A673 (cell line): ENCODE measurements around the gene COX6A2. TPM values are rescaled to one million over a fixed set of nuclear protein-coding genes. Genes with fewer than 3 reads are reported as not detected.
"Not testable (repeated sequence)": the region's sequence is repeated elsewhere in the genome, so short reads cannot be mapped to it uniquely, and the experiment has no call there.

ENCODE experiments used
- BruUV-seq: library from RNA; stranded (reverse); fragments of 400-500 nt; replicated peaks from 2 replicates; lab custom pipeline; 2021; lab: Mats Ljungman, UMichigan
- CTCF ChIA-PET: fragments of 300-600 bp; sonication (Branson Sonifier 250); formaldehyde crosslinking; loops from one replicate; lab custom pipeline; 2022; ENCODE audit warnings: antibody characterized with exemption; lab: Charles Lee
- POLR2A ChIA-PET: fragments of 300-600 bp; sonication (Branson Sonifier 250); formaldehyde crosslinking; loops from one replicate; lab custom pipeline; 2022; ENCODE audit warnings: antibody characterized with exemption; ENCODE audit not compliant: low non-redundant PET; lab: Charles Lee
- DNase-seq: peaks from one replicate; pipeline ENCODE4 v3.0.0-alpha.2; 2015; ENCODE audit warnings: low spot score
- H3K27ac ChIP-seq: fragments of 200-600 bp; sonication (generic); 2 replicates; pipeline ENCODE4 v1.5.1; 2016; ENCODE audit warnings: mixed run types, low read depth, mild to moderate bottlenecking, mixed read lengths, antibody characterized with exemption, low read length; ENCODE audit not compliant: poor library complexity, severe bottlenecking
- H3K27me3 ChIP-seq: fragments of 200-600 bp; sonication (generic); replicated peaks from 2 replicates; pipeline ENCODE4 v1.6.1; 2017; ENCODE audit warnings: mixed run types, low read depth, mild to moderate bottlenecking, mixed read lengths, antibody characterized with exemption, low read length; ENCODE audit not compliant: insufficient read depth, poor library complexity
- H3K36me3 ChIP-seq: fragments of 200-600 bp; sonication (generic); 2 replicates; pipeline ENCODE4 v1.6.1; 2016; ENCODE audit warnings: mixed run types, mild to moderate bottlenecking, mixed read lengths, antibody characterized with exemption, low read length; ENCODE audit not compliant: insufficient read depth, poor library complexity, severe bottlenecking
- H3K4me1 ChIP-seq: fragments of 200-600 bp; sonication (generic); 2 replicates; pipeline ENCODE4 v1.6.1; 2017; ENCODE audit warnings: mixed run types, mild to moderate bottlenecking, mixed read lengths, antibody characterized with exemption, low read length; ENCODE audit not compliant: insufficient read depth, poor library complexity, severe bottlenecking
- H3K4me3 ChIP-seq: fragments of 200-600 bp; sonication (generic); 2 replicates; pipeline ENCODE4 v1.5.1; 2016; ENCODE audit warnings: low read depth, mixed run types, mild to moderate bottlenecking, mixed read lengths, low read length; ENCODE audit not compliant: poor library complexity, severe bottlenecking
- H3K9me3 ChIP-seq: fragments of 200-600 bp; sonication (generic); 2 replicates; pipeline ENCODE4 v1.6.1; 2016; ENCODE audit warnings: mixed run types, low read depth, mild to moderate bottlenecking, mixed read lengths, antibody characterized with exemption, low read length; ENCODE audit not compliant: poor library complexity, severe bottlenecking
- EZH2 ChIP-seq: fragments of 200-600 bp; sonication (generic); IDR thresholded peaks from 2 replicates; pipeline ENCODE4 v1.6.1; 2017; ENCODE audit warnings: borderline replicate concordance, low read depth, mild to moderate bottlenecking, mixed read lengths, antibody characterized with exemption, low read length; ENCODE audit not compliant: poor library complexity, severe bottlenecking
- intact Hi-C: fragments of 100-400 bp; cut with micrococcal nuclease; formaldehyde crosslinking; loops from one replicate; pipeline ENCODE4 v1.10.0; 2022; ENCODE audit not compliant: unreplicated experiment
- total RNA-seq: library from RNA; stranded (reverse); gene quantifications from 2 replicates; pipeline ENCODE4 v1.2.3, GENCODE V29; 2021
- TF ChIP-seq, protein P1 (sequence below): fragments of 300-800, 200-600 bp; sonication (generic); conservative IDR thresholded peaks from 2 replicates; pipeline ENCODE4 v1.5.1; 2017; ENCODE audit warnings: low read depth, mild to moderate bottlenecking, antibody characterized with exemption, low read length, moderate library complexity, mixed read lengths

COX6A2 gene
- total RNA-seq, 1 experiment from 2014 or later = not detected

DNA sequence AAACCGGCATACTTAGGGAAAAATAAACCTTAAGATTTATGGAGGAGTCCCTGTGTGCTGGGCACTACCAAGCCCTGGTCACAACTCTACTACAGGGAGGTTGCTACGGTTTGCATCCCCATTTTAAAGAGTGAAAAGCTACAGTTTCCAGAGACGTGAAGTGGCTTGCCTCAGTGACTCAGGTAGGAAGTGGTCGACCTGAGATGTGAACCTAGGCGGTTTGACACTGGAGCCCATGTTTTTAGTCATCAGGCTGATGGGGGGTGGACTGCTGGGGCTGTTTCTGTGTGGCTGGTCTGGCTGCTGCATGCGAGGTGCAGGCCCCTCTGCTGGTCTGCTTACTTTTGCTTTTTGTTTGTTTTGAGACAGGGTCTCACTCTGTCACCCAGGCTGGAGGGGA is 6.6 kb downstream of the COX6A2 start:
- DNase-seq = no peak
- H3K9me3 ChIP-seq = no peaks in the 10 kb centered on the region
- no peaks in the 10 kb centered on the region for H3K4me1 ChIP-seq
- H3K27ac ChIP-seq = no peak overlapping the region
- CTCF ChIA-PET = no interaction called here
- H3K4me3 ChIP-seq = no peak overlapping the region
- POLR2A ChIA-PET = no interaction called here
- no TSS peak for BruUV-seq
- H3K27me3 ChIP-seq = peaks cover 3% of the 10 kb centered on the region
- H3K36me3 ChIP-seq = no peaks in the 10 kb centered on the region
- no peak for TF ChIP-seq EZH2
- TF ChIP-seq, protein P1, sequence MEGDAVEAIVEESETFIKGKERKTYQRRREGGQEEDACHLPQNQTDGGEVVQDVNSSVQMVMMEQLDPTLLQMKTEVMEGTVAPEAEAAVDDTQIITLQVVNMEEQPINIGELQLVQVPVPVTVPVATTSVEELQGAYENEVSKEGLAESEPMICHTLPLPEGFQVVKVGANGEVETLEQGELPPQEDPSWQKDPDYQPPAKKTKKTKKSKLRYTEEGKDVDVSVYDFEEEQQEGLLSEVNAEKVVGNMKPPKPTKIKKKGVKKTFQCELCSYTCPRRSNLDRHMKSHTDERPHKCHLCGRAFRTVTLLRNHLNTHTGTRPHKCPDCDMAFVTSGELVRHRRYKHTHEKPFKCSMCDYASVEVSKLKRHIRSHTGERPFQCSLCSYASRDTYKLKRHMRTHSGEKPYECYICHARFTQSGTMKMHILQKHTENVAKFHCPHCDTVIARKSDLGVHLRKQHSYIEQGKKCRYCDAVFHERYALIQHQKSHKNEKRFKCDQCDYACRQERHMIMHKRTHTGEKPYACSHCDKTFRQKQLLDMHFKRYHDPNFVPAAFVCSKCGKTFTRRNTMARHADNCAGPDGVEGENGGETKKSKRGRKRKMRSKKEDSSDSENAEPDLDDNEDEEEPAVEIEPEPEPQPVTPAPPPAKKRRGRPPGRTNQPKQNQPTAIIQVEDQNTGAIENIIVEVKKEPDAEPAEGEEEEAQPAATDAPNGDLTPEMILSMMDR = no peak
- intact Hi-C loops = no loop called here

DNA sequence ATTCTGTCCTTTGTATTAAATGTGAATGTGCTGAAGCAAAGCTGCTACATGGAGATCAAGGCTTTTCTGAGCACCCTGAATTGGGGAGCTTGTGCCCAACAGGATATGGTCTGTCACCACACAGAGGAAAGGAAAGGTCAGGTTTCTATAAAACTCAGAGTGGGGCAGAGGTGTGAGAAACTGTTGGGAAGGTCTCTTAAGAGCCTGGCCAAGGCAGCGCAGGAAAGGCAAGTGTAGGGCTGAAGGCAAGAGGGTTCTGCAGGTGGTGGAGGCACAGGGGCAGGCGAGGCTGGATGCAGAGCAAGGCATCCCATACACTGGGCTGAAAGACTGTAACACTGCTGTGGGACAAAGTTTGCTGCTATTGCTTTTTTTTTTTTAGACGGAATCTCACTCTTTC is 8.1 kb downstream of the COX6A2 start:
- no TSS peak for BruUV-seq
- no peak for TF ChIP-seq EZH2
- TF ChIP-seq, protein P1 = no peak
- intact Hi-C loops = no loop called here
- no peak for DNase-seq
- H3K27me3 ChIP-seq = no peaks in the 10 kb centered on the region
- H3K27ac ChIP-seq = no peak overlapping the region
- H3K4me1 ChIP-seq = no peaks in the 10 kb centered on the region
- CTCF ChIA-PET = no interaction called here
- no peak overlapping the region for H3K4me3 ChIP-seq
- H3K9me3 ChIP-seq = no peaks in the 10 kb centered on the region
- POLR2A ChIA-PET = no interaction called here
- no peaks in the 10 kb centered on the region for H3K36me3 ChIP-seq

GRCh38 chr16:31417916-31418315 is 10.2 kb downstream of the COX6A2 start:
- Histone ChIP-seq H3K36me3 (no peaks in the 10 kb centered on the region), H3K9me3 (no peaks in the 10 kb centered on the region), H3K4me1 (no peaks in the 10 kb centered on the region), H3K4me3 (no peak overlapping the region), H3K27ac (no peak overlapping the region), H3K27me3 (no peaks in the 10 kb centered on the region)
- no peak for DNase-seq
- ChIA-PET CTCF (no interaction called here), POLR2A (no interaction called here)
- BruUV-seq = no TSS peak
- intact Hi-C loops = no loop called here
- TF ChIP-seq EZH2 = no peak
- TF ChIP-seq, protein P1 = no peak

DNA sequence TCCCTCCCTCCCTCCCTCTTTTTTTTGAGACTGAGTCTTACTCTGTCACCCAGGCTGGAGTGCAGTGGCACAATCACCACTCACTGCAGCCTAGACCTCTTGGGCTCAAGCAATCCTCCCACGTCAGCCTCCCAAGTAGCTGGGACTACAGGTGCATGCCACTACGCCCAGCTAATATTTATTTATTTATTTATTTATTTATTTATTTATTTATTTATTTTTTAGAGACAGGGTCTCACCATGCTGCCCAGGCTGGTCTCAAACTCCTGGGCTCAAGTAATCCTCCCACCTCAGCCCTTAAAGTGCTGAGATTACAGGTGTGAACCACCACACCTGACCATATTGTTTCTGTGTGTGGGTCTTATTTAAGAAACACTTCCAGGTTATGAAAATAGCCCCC is 11.1 kb downstream of the COX6A2 start:
- DNase-seq, H3K9me3 ChIP-seq, intact Hi-C loops, POLR2A ChIA-PET, CTCF ChIA-PET, H3K27ac ChIP-seq, H3K36me3 ChIP-seq, H3K4me1 ChIP-seq, BruUV-seq, H3K27me3 ChIP-seq, H3K4me3 ChIP-seq: not testable (repeated sequence)
